Dendritic cell treated with granulocyte-macrophage colony-stimulating factor and Interleukin-4, amounts not matched to agents 40 ng/mL and 50 ng/mL, for 4 days (primary cell): ENCODE results near the gene KIF18B.

Experiments
- H3K27ac Mint-ChIP-seq: one replicate; pipeline ENCODE4 v1.8.0; 2022; ENCODE audit warnings: mild to moderate bottlenecking, mixed read lengths
- H3K27me3 Mint-ChIP-seq: one replicate; pipeline ENCODE4 v1.8.0; 2022; ENCODE audit warnings: mild to moderate bottlenecking, mixed read lengths
- H3K36me3 Mint-ChIP-seq: one replicate; pipeline ENCODE4 v1.8.0; 2022; ENCODE audit warnings: low read depth, mixed read lengths
- H3K4me1 Mint-ChIP-seq: one replicate; pipeline ENCODE4 v1.8.0; 2022; ENCODE audit warnings: low read depth, mixed read lengths
- H3K4me3 Mint-ChIP-seq: one replicate; pipeline ENCODE4 v1.8.0; 2022; ENCODE audit warnings: mild to moderate bottlenecking, moderate library complexity, mixed read lengths
- H3K9me3 Mint-ChIP-seq: one replicate; pipeline ENCODE4 v1.8.0; 2022; ENCODE audit warnings: mixed read lengths
- intact Hi-C: fragments of 100-400 bp; cut with micrococcal nuclease; formaldehyde crosslinking; loops from one replicate; pipeline ENCODE4 v1.15.0; 2022

The KIF18B gene

GRCh38 chr17:44977814-44978550, 30.4 kb upstream of the KIF18B start:
- intact Hi-C loops, result no loop called here
- H3K4me3 Mint-ChIP-seq, result no peak overlapping the region
- peaks cover 84% of the 10 kb centered on the region for H3K27me3 Mint-ChIP-seq
- H3K27ac Mint-ChIP-seq, result no peak overlapping the region
- no peaks in the 10 kb centered on the region for H3K9me3 Mint-ChIP-seq
- no peaks in the 10 kb centered on the region for H3K36me3 Mint-ChIP-seq
- H3K4me1 Mint-ChIP-seq, result no peaks in the 10 kb centered on the region

- Mint-ChIP-seq H3K36me3 (no peaks in the 10 kb centered on the region), H3K4me1 (peaks cover 3% of the 10 kb centered on the region), H3K27ac (no peak overlapping the region), H3K4me3 (no peak overlapping the region), H3K9me3 (no peaks in the 10 kb centered on the region), H3K27me3 (peaks cover 84% of the 10 kb centered on the region)
- intact Hi-C loops, result no loop called here
Measured at GRCh38 chr17:44977065-44977464, 29.5 kb upstream of the KIF18B start.

GRCh38 chr17:44976206-44976605, 28.6 kb upstream of the KIF18B start:
- intact Hi-C loops, result no loop called here
- Mint-ChIP-seq H3K27me3 (peaks cover 84% of the 10 kb centered on the region), H3K36me3 (no peaks in the 10 kb centered on the region), H3K27ac (no peak overlapping the region), H3K4me1 (peaks cover 6% of the 10 kb centered on the region), H3K9me3 (no peaks in the 10 kb centered on the region), H3K4me3 (no peak overlapping the region)

GRCh38 chr17:44972953-44973352, 25.4 kb upstream of the KIF18B start:
- Mint-ChIP-seq H3K9me3 (no peaks in the 10 kb centered on the region), H3K27me3 (peaks cover 87% of the 10 kb centered on the region), H3K36me3 (no peaks in the 10 kb centered on the region), H3K4me3 (no peak overlapping the region), H3K4me1 (peaks cover 24% of the 10 kb centered on the region), H3K27ac (no peak overlapping the region)
- intact Hi-C loops, result no loop called here

DNA sequence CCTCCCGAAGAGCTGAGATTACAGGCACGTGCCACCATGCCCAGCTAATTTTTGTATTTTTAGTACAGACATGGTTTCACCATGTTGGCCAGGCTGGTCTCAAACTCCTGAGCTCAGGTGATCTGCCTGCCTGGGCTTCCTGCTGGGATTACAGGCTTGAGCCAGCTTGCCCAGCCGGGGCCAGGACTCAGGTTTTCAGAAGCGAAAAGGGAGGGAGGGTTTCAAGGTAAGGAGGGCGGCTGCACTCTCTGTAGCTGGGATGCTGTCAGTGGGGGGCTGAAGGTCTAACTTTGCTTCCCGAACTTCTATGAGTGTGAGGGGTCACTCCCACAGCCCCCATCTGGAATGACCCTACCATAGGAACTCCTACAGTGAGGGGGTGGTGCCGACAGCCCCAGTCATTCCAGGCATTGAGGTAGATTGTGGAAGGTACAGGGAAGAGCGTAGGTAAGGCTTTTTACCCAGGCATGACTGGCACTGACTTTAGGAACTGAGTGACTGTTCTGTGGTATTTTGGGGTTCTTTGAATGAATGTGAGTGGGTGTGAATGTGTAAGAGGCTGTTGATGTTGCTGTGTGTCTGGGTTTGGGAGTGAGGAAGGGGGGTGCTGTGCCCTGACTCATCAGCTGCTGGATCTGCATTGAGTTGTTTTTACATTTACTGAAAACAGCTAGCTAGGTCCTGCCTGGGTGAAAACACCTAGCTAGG, 24.4 kb upstream of the KIF18B start:
- intact Hi-C loops, result no loop called here
- no peak overlapping the region for H3K4me3 Mint-ChIP-seq
- H3K27me3 Mint-ChIP-seq, result peaks cover 84% of the 10 kb centered on the region

DNA sequence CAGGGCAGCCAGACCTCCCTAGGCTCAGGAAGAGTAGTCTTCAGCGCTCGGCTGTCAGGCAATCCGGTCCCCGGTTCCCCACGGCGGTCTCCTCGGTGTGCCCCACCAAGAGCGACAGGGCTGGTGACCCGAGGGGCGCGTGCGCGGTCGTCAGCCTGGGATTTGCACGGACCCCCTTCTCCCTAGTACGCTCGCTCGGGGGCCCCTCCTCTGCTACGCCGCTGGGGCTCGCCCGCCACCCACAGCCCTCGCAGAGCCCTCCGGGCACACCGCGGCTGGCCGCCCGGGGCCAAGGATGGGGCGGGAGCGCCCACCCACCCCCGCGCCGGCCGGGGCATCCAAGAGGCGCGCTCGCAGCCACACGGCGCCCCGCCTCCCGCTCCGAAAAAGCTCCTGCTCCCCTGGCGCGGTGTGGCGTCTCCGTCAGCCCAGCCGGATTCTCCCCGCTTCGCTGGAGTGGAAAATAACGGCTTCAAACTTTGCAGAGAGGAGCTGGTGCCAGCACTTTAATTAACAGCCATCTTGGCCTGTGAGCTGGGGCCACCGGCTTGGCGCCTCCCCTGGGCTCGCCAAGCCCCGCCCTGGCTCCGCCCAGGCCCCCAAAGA, 22.7 kb upstream of the KIF18B start:
- no peaks in the 10 kb centered on the region for H3K9me3 Mint-ChIP-seq

More for the DNA sequence above, 24.4 kb upstream of the KIF18B start:
- Mint-ChIP-seq H3K36me3 (no peaks in the 10 kb centered on the region), H3K9me3 (no peaks in the 10 kb centered on the region), H3K4me1 (peaks cover 27% of the 10 kb centered on the region), H3K27ac (no peak overlapping the region)

GRCh38 chr17:44969144-44969780, 21.7 kb upstream of the KIF18B start:
- Mint-ChIP-seq H3K36me3 (no peaks in the 10 kb centered on the region), H3K4me3 (peak overlapping the region; percentile 34), H3K27me3 (peaks cover 88% of the 10 kb centered on the region), H3K4me1 (peaks cover 30% of the 10 kb centered on the region), H3K27ac (no peak overlapping the region), H3K9me3 (no peaks in the 10 kb centered on the region)
- intact Hi-C loops, result no loop called here

More for the DNA sequence above, 22.7 kb upstream of the KIF18B start:
- Mint-ChIP-seq H3K36me3 (no peaks in the 10 kb centered on the region), H3K4me3 (peak overlapping the region; percentile 43), H3K27me3 (peaks cover 85% of the 10 kb centered on the region), H3K27ac (no peak overlapping the region), H3K4me1 (peaks cover 30% of the 10 kb centered on the region)
- intact Hi-C loops, result no loop called here

GRCh38 chr17:44968225-44969143, 20.9 kb upstream of the KIF18B start, which contains the start of gene C1QL1:
Gene C1QL1, minus strand, starts transcription at chr17:44968303. Its CDS starts 255 bp downstream, at chr17:44968048.
- H3K27ac Mint-ChIP-seq, result peak within 1 kb of the TSS; percentile 46
- H3K27me3 Mint-ChIP-seq, result peaks cover 89% of the 10 kb centered on the region
- intact Hi-C loops, result no loop called here

GRCh38 chr17:44967907-44968224, 20.3 kb upstream of the KIF18B start:
- peaks cover 89% of the 10 kb centered on the region for H3K27me3 Mint-ChIP-seq
- no peaks in the 10 kb centered on the region for H3K36me3 Mint-ChIP-seq
- no peak overlapping the region for H3K27ac Mint-ChIP-seq
- H3K4me1 Mint-ChIP-seq, result peaks cover 30% of the 10 kb centered on the region
- H3K4me3 Mint-ChIP-seq, result no peak overlapping the region
- intact Hi-C loops, result no loop called here
- no peaks in the 10 kb centered on the region for H3K9me3 Mint-ChIP-seq

More at GRCh38 chr17:44968225-44969143, 20.9 kb upstream of the KIF18B start, which contains the start of gene C1QL1:
- peaks cover 30% of the 10 kb centered on the region for H3K4me1 Mint-ChIP-seq
- H3K9me3 Mint-ChIP-seq, result no peaks in the 10 kb centered on the region
- no peaks in the 10 kb centered on the region for H3K36me3 Mint-ChIP-seq
- peak within 1 kb of the TSS; percentile 81 for H3K4me3 Mint-ChIP-seq

- peaks cover 85% of the 10 kb centered on the region for H3K27me3 Mint-ChIP-seq
- no peaks in the 10 kb centered on the region for H3K36me3 Mint-ChIP-seq
- no peak overlapping the region for H3K4me3 Mint-ChIP-seq
- peaks cover 29% of the 10 kb centered on the region for H3K4me1 Mint-ChIP-seq
- H3K9me3 Mint-ChIP-seq, result no peaks in the 10 kb centered on the region
- intact Hi-C loops, result no loop called here
- no peak overlapping the region for H3K27ac Mint-ChIP-seq
Measured at GRCh38 chr17:44967026-44967906, 19.7 kb upstream of the KIF18B start.

- Mint-ChIP-seq H3K4me1 (peaks cover 24% of the 10 kb centered on the region), H3K9me3 (no peaks in the 10 kb centered on the region), H3K36me3 (no peaks in the 10 kb centered on the region), H3K27me3 (peaks cover 84% of the 10 kb centered on the region), H3K27ac (no peak overlapping the region), H3K4me3 (no peak overlapping the region)
- intact Hi-C loops, result no loop called here
Measured at GRCh38 chr17:44966348-44967025, 18.9 kb upstream of the KIF18B start.
